Type B pancreatic cell (in vitro differentiated cells): Measurements from ENCODE around the gene HCLS1. TPM values are rescaled to one million over a fixed set of nuclear protein-coding genes. Genes with fewer than 3 reads are reported as not detected.

ENCODE experiments used
- DNase-seq: peaks from one replicate; pipeline ENCODE4 v3.0.0; 2021; ENCODE audit warnings: mixed read lengths; ENCODE audit not compliant: unreplicated experiment; ENCODE audit errors: extremely low spot score
- H3K27ac Mint-ChIP-seq: 2 replicates; pipeline ENCODE4 v1.8.0; 2021; ENCODE audit warnings: mild to moderate bottlenecking, mixed read lengths
- H3K27me3 Mint-ChIP-seq: 2 replicates; pipeline ENCODE4 v1.8.0; 2021; ENCODE audit warnings: mixed read lengths
- H3K36me3 Mint-ChIP-seq: 2 replicates; pipeline ENCODE4 v1.8.0; 2021; ENCODE audit warnings: mixed read lengths
- H3K4me1 Mint-ChIP-seq: one replicate; pipeline ENCODE4 v1.8.0; 2021; ENCODE audit warnings: mixed read lengths; ENCODE audit not compliant: unreplicated experiment
- H3K4me3 Mint-ChIP-seq: 2 replicates; pipeline ENCODE4 v1.8.0; 2021; ENCODE audit warnings: mild to moderate bottlenecking, mixed read lengths
- H3K9me3 Mint-ChIP-seq: 2 replicates; pipeline ENCODE4 v1.8.0; 2021; ENCODE audit warnings: mixed read lengths
- total RNA-seq: library from RNA; stranded (reverse); gene quantifications from 2 replicates; pipeline ENCODE4 v1.2.1, GENCODE V29; 2021; ENCODE audit warnings: low replicate concordance
- TF ChIP-seq, protein P1 (sequence below): fragments of 200-600 bp; sonication (generic); conservative IDR thresholded peaks from 2 replicates; pipeline ENCODE4 v1.5.0; 2021; ENCODE audit warnings: antibody characterized with exemption, mild to moderate bottlenecking

HCLS1 gene
- total RNA-seq, 1 donor from 2014 or later, result 5.9 TPM

DNA sequence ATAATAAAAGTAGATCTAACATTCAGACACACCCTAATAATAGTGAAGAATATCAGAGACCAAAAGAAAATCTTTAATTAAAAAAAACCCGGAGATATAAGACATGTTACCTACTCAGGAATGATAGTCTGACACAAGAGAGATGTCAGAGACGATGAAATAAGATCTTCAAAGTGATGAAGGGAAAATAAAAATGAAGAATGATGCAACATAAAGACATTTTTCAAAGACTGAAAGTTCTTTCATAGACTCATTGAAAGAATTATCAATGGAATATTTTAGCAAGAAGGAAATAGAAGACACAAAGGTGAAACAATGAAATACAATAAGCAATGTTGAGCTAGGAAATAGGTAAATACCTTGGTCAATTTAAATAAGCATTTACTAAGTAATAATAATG, 19.6 kb downstream of the HCLS1 start:
- TF ChIP-seq, protein P1, sequence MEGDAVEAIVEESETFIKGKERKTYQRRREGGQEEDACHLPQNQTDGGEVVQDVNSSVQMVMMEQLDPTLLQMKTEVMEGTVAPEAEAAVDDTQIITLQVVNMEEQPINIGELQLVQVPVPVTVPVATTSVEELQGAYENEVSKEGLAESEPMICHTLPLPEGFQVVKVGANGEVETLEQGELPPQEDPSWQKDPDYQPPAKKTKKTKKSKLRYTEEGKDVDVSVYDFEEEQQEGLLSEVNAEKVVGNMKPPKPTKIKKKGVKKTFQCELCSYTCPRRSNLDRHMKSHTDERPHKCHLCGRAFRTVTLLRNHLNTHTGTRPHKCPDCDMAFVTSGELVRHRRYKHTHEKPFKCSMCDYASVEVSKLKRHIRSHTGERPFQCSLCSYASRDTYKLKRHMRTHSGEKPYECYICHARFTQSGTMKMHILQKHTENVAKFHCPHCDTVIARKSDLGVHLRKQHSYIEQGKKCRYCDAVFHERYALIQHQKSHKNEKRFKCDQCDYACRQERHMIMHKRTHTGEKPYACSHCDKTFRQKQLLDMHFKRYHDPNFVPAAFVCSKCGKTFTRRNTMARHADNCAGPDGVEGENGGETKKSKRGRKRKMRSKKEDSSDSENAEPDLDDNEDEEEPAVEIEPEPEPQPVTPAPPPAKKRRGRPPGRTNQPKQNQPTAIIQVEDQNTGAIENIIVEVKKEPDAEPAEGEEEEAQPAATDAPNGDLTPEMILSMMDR, result no peak
- Mint-ChIP-seq H3K27ac (no peak overlapping the region), H3K36me3 (no peaks in the 10 kb centered on the region), H3K27me3 (peaks cover 4% of the 10 kb centered on the region), H3K4me3 (no peak overlapping the region), H3K4me1 (no peaks in the 10 kb centered on the region), H3K9me3 (no peaks in the 10 kb centered on the region)
- DNase-seq, result no peak

DNA sequence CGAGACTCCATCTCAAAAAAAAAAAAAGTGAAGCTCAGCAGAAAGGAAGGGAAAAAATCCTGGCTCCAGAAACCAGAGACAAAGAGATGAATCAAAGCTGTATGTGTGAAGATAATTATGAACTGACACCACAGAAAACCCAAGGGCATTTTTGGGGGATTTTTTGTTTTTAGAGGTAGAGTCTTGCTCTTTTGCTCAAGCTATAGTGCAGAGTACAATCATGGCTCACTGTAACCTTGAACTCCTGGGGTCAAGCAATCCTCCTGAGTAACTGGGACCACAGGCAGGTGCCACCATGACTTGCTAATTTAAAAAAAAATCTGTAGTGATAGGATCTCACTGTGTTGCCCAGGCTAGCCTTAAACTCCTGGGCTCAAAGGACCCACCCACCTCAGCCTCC, 22.8 kb downstream of the HCLS1 start:
- DNase-seq, result no peak
- Mint-ChIP-seq H3K27me3 (peaks cover 10% of the 10 kb centered on the region), H3K36me3 (no peaks in the 10 kb centered on the region), H3K9me3 (peaks cover 5% of the 10 kb centered on the region), H3K4me1 (no peaks in the 10 kb centered on the region), H3K27ac (no peak overlapping the region), H3K4me3 (no peak overlapping the region)
- TF ChIP-seq, protein P1, result no peak

DNA sequence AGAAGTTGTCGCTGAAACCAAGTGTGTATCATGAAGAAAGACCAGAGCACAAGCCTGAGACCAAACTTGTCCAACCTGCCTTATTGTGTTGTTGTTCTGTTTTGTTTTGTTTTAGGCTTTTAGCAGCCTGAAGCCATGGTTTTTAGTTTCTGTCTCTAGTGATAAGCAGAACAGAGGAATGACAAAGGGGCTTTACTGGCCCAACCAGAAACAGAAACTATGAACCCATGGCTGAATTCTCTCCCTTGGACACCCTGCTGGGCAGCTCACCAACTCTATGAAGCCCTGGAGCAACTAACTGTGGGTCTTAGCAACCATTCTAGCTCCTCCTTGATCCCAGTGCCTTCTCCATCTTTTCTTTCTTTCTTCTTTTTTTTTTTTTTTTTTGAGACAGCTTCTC, 30.3 kb downstream of the HCLS1 start:
- no peak for DNase-seq
- Mint-ChIP-seq H3K9me3 (peaks cover 5% of the 10 kb centered on the region), H3K36me3 (no peaks in the 10 kb centered on the region), H3K4me3 (no peak overlapping the region), H3K27ac (no peak overlapping the region), H3K27me3 (peaks cover 6% of the 10 kb centered on the region), H3K4me1 (no peaks in the 10 kb centered on the region)
- TF ChIP-seq, protein P1, result no peak

DNA sequence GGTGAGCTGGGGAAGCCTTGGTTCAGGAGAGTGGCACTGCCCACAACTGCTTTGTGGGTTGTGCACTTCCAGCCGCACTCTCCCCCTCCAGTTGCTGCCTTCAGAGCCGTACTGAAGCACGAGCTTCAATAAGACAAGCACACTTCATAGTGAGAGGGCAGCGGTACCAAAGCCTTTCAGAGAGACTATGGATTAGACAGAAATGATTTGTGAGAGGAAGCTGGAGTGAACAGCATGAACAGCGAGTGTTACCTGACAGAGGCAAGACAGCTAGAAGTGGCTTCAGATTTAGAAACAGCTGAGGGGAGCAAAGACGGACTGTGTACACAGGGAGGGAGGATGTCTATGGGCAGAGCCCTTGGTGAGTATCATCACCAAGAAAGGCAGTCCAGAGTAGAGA, 31.1 kb downstream of the HCLS1 start:
- H3K36me3 Mint-ChIP-seq, result no peaks in the 10 kb centered on the region
- TF ChIP-seq, protein P1, result no peak
- H3K4me3 Mint-ChIP-seq, result no peak overlapping the region
- H3K27ac Mint-ChIP-seq, result no peak overlapping the region
- DNase-seq, result no peak
- H3K27me3 Mint-ChIP-seq, result peaks cover 3% of the 10 kb centered on the region
- no peaks in the 10 kb centered on the region for H3K4me1 Mint-ChIP-seq
- H3K9me3 Mint-ChIP-seq, result peaks cover 5% of the 10 kb centered on the region

DNA sequence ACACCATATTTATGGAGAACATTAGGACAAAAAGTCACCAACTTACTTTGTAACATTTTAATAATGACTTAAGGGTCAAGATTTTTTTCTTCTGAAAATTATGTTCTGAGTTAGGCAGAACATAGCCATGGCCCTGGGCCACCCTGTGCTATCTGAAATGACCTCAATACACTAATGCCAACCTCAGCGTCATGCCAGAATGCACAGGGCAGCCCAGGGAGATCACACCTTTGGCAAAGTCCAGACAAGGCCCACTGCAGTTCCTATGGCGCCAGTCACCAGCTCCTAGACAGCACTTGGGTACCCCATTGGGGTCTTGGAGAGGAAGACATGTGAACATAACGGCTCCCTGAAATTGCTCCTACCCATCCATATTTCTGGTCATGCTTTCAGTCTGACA, 33.1 kb downstream of the HCLS1 start:
- H3K36me3 Mint-ChIP-seq, result no peaks in the 10 kb centered on the region
- no peaks in the 10 kb centered on the region for H3K9me3 Mint-ChIP-seq
- H3K4me3 Mint-ChIP-seq, result no peak overlapping the region
- no peaks in the 10 kb centered on the region for H3K4me1 Mint-ChIP-seq
- H3K27me3 Mint-ChIP-seq, result no peaks in the 10 kb centered on the region
- TF ChIP-seq, protein P1, result no peak
- DNase-seq, result no peak
- no peak overlapping the region for H3K27ac Mint-ChIP-seq

DNA sequence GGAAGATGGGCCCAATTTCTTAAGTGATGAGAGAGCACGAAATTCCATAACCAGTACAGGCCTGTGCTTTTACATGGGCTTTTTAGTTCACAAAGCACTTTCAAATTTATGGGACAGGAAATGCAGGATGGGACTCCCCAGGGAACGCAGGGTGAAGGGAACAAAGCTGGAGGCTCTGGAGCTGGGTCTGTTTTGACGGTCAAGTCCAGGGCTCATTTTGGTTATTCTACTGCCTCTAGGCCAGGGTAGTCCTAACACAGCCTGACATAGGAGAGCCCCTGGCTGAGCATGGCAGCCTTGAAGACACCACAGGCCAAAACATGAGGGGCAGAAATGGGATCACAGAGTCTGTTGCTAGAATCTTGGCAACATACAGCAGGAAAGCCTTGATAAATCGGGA, 33.5 kb downstream of the HCLS1 start:
- no peaks in the 10 kb centered on the region for H3K9me3 Mint-ChIP-seq
- H3K36me3 Mint-ChIP-seq, result no peaks in the 10 kb centered on the region
- H3K27me3 Mint-ChIP-seq, result no peaks in the 10 kb centered on the region
- H3K27ac Mint-ChIP-seq, result no peak overlapping the region
- no peak for DNase-seq
- no peak overlapping the region for H3K4me3 Mint-ChIP-seq
- H3K4me1 Mint-ChIP-seq, result no peaks in the 10 kb centered on the region
- TF ChIP-seq, protein P1, result no peak
